ENCODE results near the gene DMRT3.

The DMRT3 gene

GRCh38 chr9:1014640-1015039 lies 38.2 kb downstream of the DMRT3 start:
- Histone ChIP-seq H2AFZ (ENCODE audit: low read depth, low read length) (no peak overlapping the region), H4K20me1 (ENCODE audit: insufficient read depth, low read length) (no peaks in the 10 kb centered on the region), H3K79me2 (ENCODE audit: low read length) (no peaks in the 10 kb centered on the region), H3K27me3 (ENCODE audit: low read depth, low read length) (no peaks in the 10 kb centered on the region), H3K36me3 (replicated peaks; ENCODE audit: low read depth, low read length) (no peaks in the 10 kb centered on the region), H3K4me2 (ENCODE audit: low read length) (no peak overlapping the region), H3K9me3 (ENCODE audit: insufficient read depth, low read length) (no peaks in the 10 kb centered on the region), H3K4me3 (ENCODE audit: low read length) (no peak overlapping the region), H3K4me1 (ENCODE audit: low read length) (no peaks in the 10 kb centered on the region; the same call in 1 of the 2 replicates), H3K27ac (ENCODE audit: low read length) (no peak overlapping the region), H3K9ac (ENCODE audit: low read length) (no peak overlapping the region)
- TF ChIP-seq, protein P1, sequence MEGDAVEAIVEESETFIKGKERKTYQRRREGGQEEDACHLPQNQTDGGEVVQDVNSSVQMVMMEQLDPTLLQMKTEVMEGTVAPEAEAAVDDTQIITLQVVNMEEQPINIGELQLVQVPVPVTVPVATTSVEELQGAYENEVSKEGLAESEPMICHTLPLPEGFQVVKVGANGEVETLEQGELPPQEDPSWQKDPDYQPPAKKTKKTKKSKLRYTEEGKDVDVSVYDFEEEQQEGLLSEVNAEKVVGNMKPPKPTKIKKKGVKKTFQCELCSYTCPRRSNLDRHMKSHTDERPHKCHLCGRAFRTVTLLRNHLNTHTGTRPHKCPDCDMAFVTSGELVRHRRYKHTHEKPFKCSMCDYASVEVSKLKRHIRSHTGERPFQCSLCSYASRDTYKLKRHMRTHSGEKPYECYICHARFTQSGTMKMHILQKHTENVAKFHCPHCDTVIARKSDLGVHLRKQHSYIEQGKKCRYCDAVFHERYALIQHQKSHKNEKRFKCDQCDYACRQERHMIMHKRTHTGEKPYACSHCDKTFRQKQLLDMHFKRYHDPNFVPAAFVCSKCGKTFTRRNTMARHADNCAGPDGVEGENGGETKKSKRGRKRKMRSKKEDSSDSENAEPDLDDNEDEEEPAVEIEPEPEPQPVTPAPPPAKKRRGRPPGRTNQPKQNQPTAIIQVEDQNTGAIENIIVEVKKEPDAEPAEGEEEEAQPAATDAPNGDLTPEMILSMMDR (IDR thresholded peaks at IDR 0.05; ENCODE audit: low read depth, low read length): no peak
- TF ChIP-seq EZH2phosphoT487 (IDR thresholded peaks at IDR 0.05; ENCODE audit: low read depth): no peak

GRCh38 chr9:1018121-1018520 lies 41.7 kb downstream of the DMRT3 start:
- H3K9me3 ChIP-seq (ENCODE audit: insufficient read depth, low read length): no peaks in the 10 kb centered on the region
- peak overlapping the region; percentile 8; the same call in 1 of the 2 replicates for H3K4me3 ChIP-seq (ENCODE audit: low read length)
- H3K27ac ChIP-seq (ENCODE audit: low read length): no peak overlapping the region
- no peaks in the 10 kb centered on the region for H3K79me2 ChIP-seq (ENCODE audit: low read length)
- H3K36me3 ChIP-seq (replicated peaks; ENCODE audit: low read depth, low read length): no peaks in the 10 kb centered on the region
- H3K27me3 ChIP-seq (ENCODE audit: low read depth, low read length): peaks cover 3% of the 10 kb centered on the region
- H4K20me1 ChIP-seq (ENCODE audit: insufficient read depth, low read length): no peaks in the 10 kb centered on the region
- H3K9ac ChIP-seq (ENCODE audit: low read length): no peak overlapping the region
- peak overlapping the region; percentile 56; the same call in 1 of the 2 replicates for H2AFZ ChIP-seq (ENCODE audit: low read depth, low read length)
- no peak for TF ChIP-seq EZH2phosphoT487 (IDR thresholded peaks at IDR 0.05; ENCODE audit: low read depth)
- TF ChIP-seq, protein P1 (IDR thresholded peaks at IDR 0.05; ENCODE audit: low read depth, low read length): peak; percentile 72
- no peaks in the 10 kb centered on the region; the same call in 1 of the 2 replicates for H3K4me1 ChIP-seq (ENCODE audit: low read length)
- peak overlapping the region; percentile 38 for H3K4me2 ChIP-seq (ENCODE audit: low read length)

GRCh38 chr9:1024112-1024511 lies 47.7 kb downstream of the DMRT3 start:
- Histone ChIP-seq H2AFZ (ENCODE audit: low read depth, low read length) (no peak overlapping the region), H4K20me1 (ENCODE audit: insufficient read depth, low read length) (no peaks in the 10 kb centered on the region), H3K36me3 (replicated peaks; ENCODE audit: low read depth, low read length) (no peaks in the 10 kb centered on the region), H3K4me2 (ENCODE audit: low read length) (no peak overlapping the region), H3K9ac (ENCODE audit: low read length) (no peak overlapping the region), H3K4me3 (ENCODE audit: low read length) (no peak overlapping the region), H3K9me3 (ENCODE audit: insufficient read depth, low read length) (no peaks in the 10 kb centered on the region), H3K79me2 (ENCODE audit: low read length) (no peaks in the 10 kb centered on the region), H3K27ac (ENCODE audit: low read length) (no peak overlapping the region), H3K27me3 (ENCODE audit: low read depth, low read length) (peaks cover 3% of the 10 kb centered on the region), H3K4me1 (ENCODE audit: low read length) (no peaks in the 10 kb centered on the region)
- TF ChIP-seq, protein P1 (IDR thresholded peaks at IDR 0.05; ENCODE audit: low read depth, low read length): no peak
- TF ChIP-seq EZH2phosphoT487 (IDR thresholded peaks at IDR 0.05; ENCODE audit: low read depth): no peak

- TF ChIP-seq, protein P1 (IDR thresholded peaks at IDR 0.05; ENCODE audit: low read depth, low read length): no peak
- no peak for TF ChIP-seq EZH2phosphoT487 (IDR thresholded peaks at IDR 0.05; ENCODE audit: low read depth)
- H3K4me1 ChIP-seq (ENCODE audit: low read length): no peaks in the 10 kb centered on the region
- no peak overlapping the region for H3K4me2 ChIP-seq (ENCODE audit: low read length)
- no peaks in the 10 kb centered on the region for H4K20me1 ChIP-seq (ENCODE audit: insufficient read depth, low read length)
- H2AFZ ChIP-seq (ENCODE audit: low read depth, low read length): no peak overlapping the region
- H3K9me3 ChIP-seq (ENCODE audit: insufficient read depth, low read length): no peaks in the 10 kb centered on the region
- no peak overlapping the region for H3K4me3 ChIP-seq (ENCODE audit: low read length)
- peaks cover 6% of the 10 kb centered on the region for H3K27me3 ChIP-seq (ENCODE audit: low read depth, low read length)
- H3K9ac ChIP-seq (ENCODE audit: low read length): no peak overlapping the region
- H3K79me2 ChIP-seq (ENCODE audit: low read length): no peaks in the 10 kb centered on the region
- no peaks in the 10 kb centered on the region for H3K36me3 ChIP-seq (replicated peaks; ENCODE audit: low read depth, low read length)
- no peak overlapping the region for H3K27ac ChIP-seq (ENCODE audit: low read length)
Observed at GRCh38 chr9:1025131-1025530, 48.7 kb downstream of the DMRT3 start.
